ENCODE data around the gene RAPGEF2. TPM values are rescaled to one million over a fixed set of nuclear protein-coding genes. Genes with fewer than 3 reads are reported as not detected.

The RAPGEF2 gene
- total and polyA plus RNA-seq, 2 of the 8 experiments (the other 6 are each of a cell fraction or from before 2014, with no cell fraction given) = 24.4 to 48.6 TPM

DNA sequence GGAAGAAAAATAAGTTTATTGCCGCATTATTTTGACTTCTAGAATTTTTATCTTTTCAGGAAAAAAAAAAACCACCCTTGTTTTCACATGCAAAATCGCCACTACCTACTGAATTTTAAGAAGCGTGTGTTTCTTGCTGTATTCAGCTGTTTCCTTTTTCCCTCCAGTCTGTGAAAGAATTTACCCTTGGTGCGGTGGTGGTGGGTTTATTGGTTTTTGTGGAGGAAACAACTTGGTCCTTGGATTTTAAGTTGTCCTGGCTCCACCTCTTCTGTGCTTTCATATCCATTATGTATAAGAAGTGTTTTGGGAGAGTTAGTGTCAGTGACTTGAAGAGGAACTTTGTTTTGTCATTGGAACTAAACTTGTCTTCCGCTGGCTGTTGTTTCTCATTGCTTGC is 8.1 kb downstream of the RAPGEF2 start:
- Histone ChIP-seq H3K27ac (ENCODE audit: low read depth, low read length) (no peak overlapping the region), H3K4me2 (ENCODE audit: insufficient read depth in 1 of 2, low read depth in 2 of 2, low read length in 2 of 2) (peak overlapping the region in 1 of 2 experiments; percentile 46; a peak in 2 of 4 replicates), H2BK20ac (ENCODE audit: low read length) (no peak overlapping the region), H2BK15ac (ENCODE audit: low read length) (no peak overlapping the region), H3K9ac (replicated peaks in 1 of 4; ENCODE audit: extremely low read depth in 1 of 4, low read depth in 3 of 4, low read length in 3 of 4) (peak overlapping the region in 1 of 4 experiments; percentile 11; a peak in 1 of 7 replicates), H3K27me3 (replicated peaks in 1 of 4; ENCODE audit: control insufficient read depth in 3 of 4, extremely low read depth in 1 of 4, insufficient read depth in 3 of 4, low read length in 3 of 4) (no peaks in the 10 kb centered on the region), H3K4me3 (ENCODE audit: extremely low read depth in 1 of 4, insufficient read depth in 2 of 4, low read depth in 3 of 4, low read length in 4 of 4) (peak overlapping the region in 1 of 4 experiments; percentile 18; a peak in 1 of 8 replicates), H3K79me1 (ENCODE audit: low read depth, low read length) (no peaks in the 10 kb centered on the region; the same call in none of the 2 replicates), H4K5ac (ENCODE audit: insufficient read length, low read depth, low read length) (no peak overlapping the region), H2AFZ (ENCODE audit: low read length) (no peak overlapping the region), H3K23ac (ENCODE audit: insufficient read length) (no peak overlapping the region), H4K8ac (ENCODE audit: extremely low read depth, insufficient read depth, low read length) (no peak overlapping the region), H4K91ac (replicated peaks; ENCODE audit: insufficient read length, low read length) (no peak overlapping the region), H2BK120ac (replicated peaks; ENCODE audit: low read depth, low read length) (no peak overlapping the region), H3K4me1 (replicated peaks in 1 of 4; ENCODE audit: control insufficient read depth in 3 of 4, insufficient read depth in 4 of 4, low read length in 3 of 4) (peaks cover 0 to 8% (median 2%) of the 10 kb centered on the region in 4 experiments; a peak in 4 of 7 replicates), H3K4ac (replicated peaks; ENCODE audit: insufficient read length, low read depth, low read length) (no peak overlapping the region), H3K56ac (replicated peaks; ENCODE audit: insufficient read length, low read depth, low read length) (no peak overlapping the region), H3K79me2 (ENCODE audit: control insufficient read depth in 1 of 2, insufficient read depth in 2 of 2, low read length in 2 of 2) (peaks cover 5 to 98% of the 10 kb centered on the region in 2 experiments; a peak in 3 of 4 replicates), H3K23me2 (ENCODE audit: low read depth, low read length) (no peaks in the 10 kb centered on the region), H3K18ac (ENCODE audit: extremely low read depth, low read length) (no peak overlapping the region), H2BK12ac (ENCODE audit: low read depth, low read length) (no peak overlapping the region), H3K14ac (ENCODE audit: insufficient read length) (no peak overlapping the region), H3K36me3 (ENCODE audit: control insufficient read depth in 2 of 4, insufficient read depth in 4 of 4, low read length in 3 of 4) (no peaks in the 10 kb centered on the region), H2AK5ac (ENCODE audit: low read depth, low read length) (no peak overlapping the region), H4K20me1 (replicated peaks in 1 of 2; ENCODE audit: control insufficient read depth in 1 of 2, insufficient read depth in 2 of 2, low read length in 2 of 2) (peaks cover 7% of the 10 kb centered on the region in 2 experiments), H3K9me3 (ENCODE audit: insufficient read depth in 2 of 2, low read depth in 1 of 2, low read length in 1 of 2) (no peaks in the 10 kb centered on the region; a peak in 1 of 4 replicates), H2BK5ac (ENCODE audit: low read depth, low read length) (no peak overlapping the region)
- POLR2A ChIA-PET (ENCODE audit: partially characterized antibody) = interaction anchor here (1.5 kb wide), 2 partner anchors 40 to 266 kb away, joined by 3 read pairs; no protein-coding TSS in a partner anchor
- DNase-seq (ENCODE audit: low read depth in 1 of 2, low spot score in 2 of 2) = no peak
- FAIRE-seq = no peak
- CTCF ChIA-PET (ENCODE audit: partially characterized antibody) = no interaction called here
- 50% methylated on average over 5 of the region's 5 CpGs; no CpG with 5 or more reads in 1 of the 2 experiments for WGBS, 2 experiments (ENCODE audit: extremely low coverage in 1 of 2, insufficient coverage in 1 of 2, insufficient read length in 1 of 2, insufficient replicate concordance in 2 of 2, low coverage in 1 of 2, low lambda C conversion rate in 2 of 2, missing lambda C conversion rate in 1 of 2)
- TF ChIP-seq NRF1 (IDR thresholded peaks at IDR 0.05; ENCODE audit: low read depth, low read length) (no peak), POLR2A (IDR thresholded peaks at IDR 0.05; ENCODE audit: control extremely low read depth in 1 of 2, low read depth in 2 of 2, low read length in 2 of 2) (no peak), JUND (IDR thresholded peaks at IDR 0.05; ENCODE audit: low read length) (no peak), TEAD4 (IDR thresholded peaks at IDR 0.05; ENCODE audit: low read depth, low read length) (no peak), PHF8 (conservative IDR thresholded peaks at IDR 0.05; ENCODE audit: low read depth, low read length) (no peak), CHD2 (IDR thresholded peaks at IDR 0.05; ENCODE audit: low read length) (no peak), SP4 (IDR thresholded peaks at IDR 0.05; ENCODE audit: low read length) (no peak), POLR2AphosphoS5 (IDR thresholded peaks at IDR 0.05; ENCODE audit: low read depth, low read length) (no peak), EP300 (IDR thresholded peaks at IDR 0.05; ENCODE audit: borderline replicate concordance in 1 of 2, low read depth in 2 of 2, low read length in 2 of 2) (no peak), CREB1 (IDR thresholded peaks at IDR 0.05) (no peak)
- TF ChIP-seq, protein P1, sequence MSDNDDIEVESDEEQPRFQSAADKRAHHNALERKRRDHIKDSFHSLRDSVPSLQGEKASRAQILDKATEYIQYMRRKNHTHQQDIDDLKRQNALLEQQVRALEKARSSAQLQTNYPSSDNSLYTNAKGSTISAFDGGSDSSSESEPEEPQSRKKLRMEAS (IDR thresholded peaks at IDR 0.05) = no peak
- TF ChIP-seq, protein P2, sequence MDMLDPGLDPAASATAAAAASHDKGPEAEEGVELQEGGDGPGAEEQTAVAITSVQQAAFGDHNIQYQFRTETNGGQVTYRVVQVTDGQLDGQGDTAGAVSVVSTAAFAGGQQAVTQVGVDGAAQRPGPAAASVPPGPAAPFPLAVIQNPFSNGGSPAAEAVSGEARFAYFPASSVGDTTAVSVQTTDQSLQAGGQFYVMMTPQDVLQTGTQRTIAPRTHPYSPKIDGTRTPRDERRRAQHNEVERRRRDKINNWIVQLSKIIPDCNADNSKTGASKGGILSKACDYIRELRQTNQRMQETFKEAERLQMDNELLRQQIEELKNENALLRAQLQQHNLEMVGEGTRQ (IDR thresholded peaks at IDR 0.05; ENCODE audit: low read length) = no peak
- TF ChIP-seq, protein P3, sequence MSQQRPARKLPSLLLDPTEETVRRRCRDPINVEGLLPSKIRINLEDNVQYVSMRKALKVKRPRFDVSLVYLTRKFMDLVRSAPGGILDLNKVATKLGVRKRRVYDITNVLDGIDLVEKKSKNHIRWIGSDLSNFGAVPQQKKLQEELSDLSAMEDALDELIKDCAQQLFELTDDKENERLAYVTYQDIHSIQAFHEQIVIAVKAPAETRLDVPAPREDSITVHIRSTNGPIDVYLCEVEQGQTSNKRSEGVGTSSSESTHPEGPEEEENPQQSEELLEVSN (IDR thresholded peaks at IDR 0.05) = no peak

All from H1 (cell line).